C4-2B (cell line): ENCODE measurements around the gene SFMBT1.

Experiments
- ZFX ChIP-seq: fragments of 450-650 bp; IDR thresholded peaks from 2 replicates; pipeline ENCODE4 v1.6.1; 2017
- TF ChIP-seq, protein P1 (sequence below): fragments of 450-650 bp; conservative IDR thresholded peaks from 2 replicates; pipeline ENCODE4 v1.5.1; 2017; ENCODE audit warnings: mild to moderate bottlenecking

DNA sequence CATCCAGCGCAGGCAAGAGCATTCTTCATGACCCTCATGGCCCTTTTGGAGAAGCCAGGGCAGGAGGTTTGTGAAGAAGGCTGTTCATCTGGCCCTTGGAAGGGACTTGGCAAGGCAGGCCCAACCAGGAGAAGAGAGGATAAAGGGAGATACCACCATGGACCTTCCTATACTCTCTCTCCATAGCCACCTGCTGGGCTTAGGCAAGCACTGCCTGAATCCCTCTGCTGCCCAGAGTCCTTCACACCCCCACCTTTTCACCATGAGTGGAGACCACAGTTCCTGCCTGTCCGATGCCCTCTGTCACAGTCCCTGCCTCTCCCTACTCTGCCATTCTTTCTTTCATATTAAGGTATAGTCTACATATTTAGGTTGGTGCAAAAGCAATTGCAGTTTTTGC is 10.6 kb upstream of the SFMBT1 start:
- TF ChIP-seq, protein P1, sequence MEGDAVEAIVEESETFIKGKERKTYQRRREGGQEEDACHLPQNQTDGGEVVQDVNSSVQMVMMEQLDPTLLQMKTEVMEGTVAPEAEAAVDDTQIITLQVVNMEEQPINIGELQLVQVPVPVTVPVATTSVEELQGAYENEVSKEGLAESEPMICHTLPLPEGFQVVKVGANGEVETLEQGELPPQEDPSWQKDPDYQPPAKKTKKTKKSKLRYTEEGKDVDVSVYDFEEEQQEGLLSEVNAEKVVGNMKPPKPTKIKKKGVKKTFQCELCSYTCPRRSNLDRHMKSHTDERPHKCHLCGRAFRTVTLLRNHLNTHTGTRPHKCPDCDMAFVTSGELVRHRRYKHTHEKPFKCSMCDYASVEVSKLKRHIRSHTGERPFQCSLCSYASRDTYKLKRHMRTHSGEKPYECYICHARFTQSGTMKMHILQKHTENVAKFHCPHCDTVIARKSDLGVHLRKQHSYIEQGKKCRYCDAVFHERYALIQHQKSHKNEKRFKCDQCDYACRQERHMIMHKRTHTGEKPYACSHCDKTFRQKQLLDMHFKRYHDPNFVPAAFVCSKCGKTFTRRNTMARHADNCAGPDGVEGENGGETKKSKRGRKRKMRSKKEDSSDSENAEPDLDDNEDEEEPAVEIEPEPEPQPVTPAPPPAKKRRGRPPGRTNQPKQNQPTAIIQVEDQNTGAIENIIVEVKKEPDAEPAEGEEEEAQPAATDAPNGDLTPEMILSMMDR = no peak
- no peak for TF ChIP-seq ZFX
